ENCODE measurements around the gene LRRC74B. TPM values are rescaled to one million over a fixed set of nuclear protein-coding genes. Genes with fewer than 3 reads are reported as not detected.

Gene LRRC74B
- total and polyA plus RNA-seq, 2 experiments from 2014 or later, result not detected

DNA sequence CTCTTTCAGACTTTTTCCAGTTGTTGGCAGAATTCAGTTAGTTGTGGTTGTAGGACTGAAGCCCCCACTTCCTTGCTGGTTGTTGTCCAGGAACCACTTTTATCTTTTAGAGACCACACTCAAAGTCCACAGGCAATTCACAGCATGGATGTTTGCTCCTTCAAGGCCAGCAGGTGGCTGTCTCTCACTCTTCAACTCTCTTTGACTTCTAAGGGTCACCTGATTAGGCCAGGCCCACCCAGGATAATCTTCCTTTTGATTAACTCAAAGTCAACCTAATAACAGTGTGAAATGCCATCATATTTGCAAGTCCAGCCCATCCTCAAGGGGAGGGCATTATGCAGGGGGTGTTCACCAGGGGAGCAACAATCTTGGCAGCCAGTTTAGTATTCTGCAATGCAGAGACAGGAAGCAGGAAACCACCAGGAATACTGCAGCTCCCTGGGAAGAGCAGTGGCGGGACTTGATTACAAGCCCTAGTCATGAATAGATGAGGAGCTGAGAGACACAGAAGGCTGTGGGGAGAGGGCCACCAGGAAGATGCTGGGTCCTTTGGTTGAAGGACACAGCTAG, 52.4 kb downstream of the LRRC74B start:
- Histone ChIP-seq H2AFZ (no peak overlapping the region), H3K4me1 (ENCODE audit: insufficient read depth) (peaks cover 31% of the 10 kb centered on the region), H4K20me1 (ENCODE audit: insufficient read depth) (no peaks in the 10 kb centered on the region), H3K9ac (no peak overlapping the region), H3K36me3 (ENCODE audit: low read depth) (no peaks in the 10 kb centered on the region), H3K79me2 (ENCODE audit: insufficient read depth) (no peaks in the 10 kb centered on the region), H3F3A (ENCODE audit: insufficient read depth) (peaks cover 25% of the 10 kb centered on the region), H3K27me3 (replicated peaks; ENCODE audit: insufficient read depth) (no peaks in the 10 kb centered on the region; the same call in 1 of the 2 replicates), H3K4me2 (ENCODE audit: unreplicated experiment) (no peak overlapping the region), H3K27ac (no peak overlapping the region), H3K4me3 (no peak overlapping the region), H3K9me2 (ENCODE audit: insufficient read depth) (no peaks in the 10 kb centered on the region), H3K9me3 (ENCODE audit: low read depth) (no peaks in the 10 kb centered on the region)
- DNase-seq, result no peak
- in situ Hi-C loops (cut with MboI), result loop anchor here (25.0 kb wide), 1 partner anchor 464 kb away; the partner anchor contains the start of genes RIMBP3C and UBE2L3
- 75 to 95% methylated on average over 1 of the region's 1 CpG for WGBS, 2 experiments (ENCODE audit: low coverage in 1 of 2, low lambda C conversion rate in 2 of 2, missing lambda C conversion rate in 2 of 2)
- TF ChIP-seq EZH2phosphoT487 (IDR thresholded peaks at IDR 0.05; ENCODE audit: insufficient read depth, low read depth) (no peak), EZH2 (IDR thresholded peaks at IDR 0.05; ENCODE audit: insufficient read depth, poor library complexity, severe bottlenecking) (no peak)

- Histone ChIP-seq H3K9me3 (ENCODE audit: low read depth) (no peaks in the 10 kb centered on the region), H2AFZ (no peak overlapping the region), H3K9me2 (ENCODE audit: insufficient read depth) (no peaks in the 10 kb centered on the region), H3K27ac (no peak overlapping the region), H3K79me2 (ENCODE audit: insufficient read depth) (no peaks in the 10 kb centered on the region), H3K27me3 (replicated peaks; ENCODE audit: insufficient read depth) (no peaks in the 10 kb centered on the region; the same call in 1 of the 2 replicates), H3K4me2 (ENCODE audit: unreplicated experiment) (no peak overlapping the region), H3F3A (ENCODE audit: insufficient read depth) (peaks cover 25% of the 10 kb centered on the region), H3K9ac (no peak overlapping the region), H4K20me1 (ENCODE audit: insufficient read depth) (no peaks in the 10 kb centered on the region), H3K4me3 (no peak overlapping the region), H3K36me3 (ENCODE audit: low read depth) (no peaks in the 10 kb centered on the region), H3K4me1 (ENCODE audit: insufficient read depth) (peaks cover 31% of the 10 kb centered on the region)
- TF ChIP-seq EZH2 (IDR thresholded peaks at IDR 0.05; ENCODE audit: insufficient read depth, poor library complexity, severe bottlenecking), result no peak
- no peak for TF ChIP-seq EZH2phosphoT487 (IDR thresholded peaks at IDR 0.05; ENCODE audit: insufficient read depth, low read depth)
- DNase-seq, result no peak
- in situ Hi-C loops (cut with MboI), result loop anchor here (25.0 kb wide), 1 partner anchor 463 kb away; the partner anchor contains the start of genes RIMBP3C and UBE2L3
Measured at GRCh38 chr22:21099578-21099977, 53.8 kb downstream of the LRRC74B start.

- no peaks in the 10 kb centered on the region for H3K9me2 ChIP-seq (ENCODE audit: insufficient read depth)
- no peaks in the 10 kb centered on the region for H3K9me3 ChIP-seq (ENCODE audit: low read depth)
- no peak overlapping the region for H3K4me2 ChIP-seq (ENCODE audit: unreplicated experiment)
- no peaks in the 10 kb centered on the region for H3K36me3 ChIP-seq (ENCODE audit: low read depth)
- DNase-seq, result peak; percentile 29
- TF ChIP-seq EZH2 (IDR thresholded peaks at IDR 0.05; ENCODE audit: insufficient read depth, poor library complexity, severe bottlenecking), result no peak
- H3F3A ChIP-seq (ENCODE audit: insufficient read depth), result peaks cover 25% of the 10 kb centered on the region
- H3K9ac ChIP-seq, result no peak overlapping the region
- in situ Hi-C loops (cut with MboI), result no loop called here
- H2AFZ ChIP-seq, result no peak overlapping the region
- H3K79me2 ChIP-seq (ENCODE audit: insufficient read depth), result no peaks in the 10 kb centered on the region
- no peaks in the 10 kb centered on the region for H3K27me3 ChIP-seq (replicated peaks; ENCODE audit: insufficient read depth)
- no peak overlapping the region for H3K27ac ChIP-seq
- 69% methylated on average over 7 of the region's 7 CpGs for WGBS, 2 experiments (ENCODE audit: low coverage in 1 of 2, low lambda C conversion rate in 2 of 2, missing lambda C conversion rate in 2 of 2)
- H3K4me3 ChIP-seq, result no peak overlapping the region
- H3K4me1 ChIP-seq (ENCODE audit: insufficient read depth), result peaks cover 31% of the 10 kb centered on the region
- H4K20me1 ChIP-seq (ENCODE audit: insufficient read depth), result no peaks in the 10 kb centered on the region
Measured at GRCh38 chr22:21100149-21101032, 54.6 kb downstream of the LRRC74B start.

DNA sequence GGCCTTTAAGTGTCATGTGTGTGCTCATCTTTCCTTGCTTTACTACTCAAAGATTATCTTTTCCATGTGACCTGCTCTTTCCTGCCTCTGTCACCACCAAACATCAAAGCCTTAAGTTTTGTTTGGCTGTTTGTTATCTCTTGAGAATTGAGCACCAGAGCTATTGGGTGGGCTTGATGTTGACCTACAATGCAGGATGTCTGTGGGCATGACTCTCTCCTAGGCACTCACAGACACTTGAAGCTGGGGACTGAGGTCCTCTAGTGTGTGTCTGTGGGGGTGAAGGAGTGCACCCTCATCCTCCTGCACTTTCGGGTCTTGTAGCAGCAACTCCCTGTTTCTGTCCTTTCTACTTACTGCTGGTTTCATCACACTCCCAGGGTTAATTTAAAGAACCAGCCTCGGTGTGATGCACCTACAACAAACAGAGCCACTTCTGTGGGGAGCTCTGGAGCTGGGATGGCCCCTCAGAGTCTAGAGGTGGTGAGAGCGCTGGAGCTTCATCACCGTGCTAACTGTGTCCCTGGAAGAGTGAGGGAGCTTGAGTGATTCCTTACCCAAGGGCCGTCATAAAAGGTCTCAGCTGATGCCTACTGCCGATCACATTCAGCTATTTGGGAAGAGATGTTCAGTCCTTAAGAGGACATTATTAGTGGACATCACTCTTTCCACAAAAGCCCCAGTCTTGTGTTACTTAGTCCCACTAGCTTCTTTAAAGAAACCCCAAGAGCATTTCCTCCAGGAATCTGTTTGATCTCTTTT, 56.3 kb downstream of the LRRC74B start:
- no peaks in the 10 kb centered on the region for H3K36me3 ChIP-seq (ENCODE audit: low read depth)
- H4K20me1 ChIP-seq (ENCODE audit: insufficient read depth), result no peaks in the 10 kb centered on the region
- peaks cover 31% of the 10 kb centered on the region for H3K4me1 ChIP-seq (ENCODE audit: insufficient read depth)
- H3K27ac ChIP-seq, result peak overlapping the region; percentile 36; the same call in 1 of the 2 replicates
- no peak overlapping the region for H3K9ac ChIP-seq
- peak; percentile 31 for DNase-seq
- WGBS, 2 experiments (ENCODE audit: low coverage in 1 of 2, low lambda C conversion rate in 2 of 2, missing lambda C conversion rate in 2 of 2), result 52 to 56% methylated on average over 6 of the region's 6 CpGs
- peak overlapping the region; percentile 44 for H3K4me2 ChIP-seq (ENCODE audit: unreplicated experiment)
- TF ChIP-seq EZH2 (IDR thresholded peaks at IDR 0.05; ENCODE audit: insufficient read depth, poor library complexity, severe bottlenecking) (no peak), EZH2phosphoT487 (IDR thresholded peaks at IDR 0.05; ENCODE audit: insufficient read depth, low read depth) (no peak)
- H3K9me3 ChIP-seq (ENCODE audit: low read depth), result no peaks in the 10 kb centered on the region
- in situ Hi-C loops (cut with MboI), result no loop called here
- no peaks in the 10 kb centered on the region for H3K79me2 ChIP-seq (ENCODE audit: insufficient read depth)
- peak overlapping the region; percentile 66; the same call in 1 of the 2 replicates for H2AFZ ChIP-seq
- H3K27me3 ChIP-seq (replicated peaks; ENCODE audit: insufficient read depth), result no peaks in the 10 kb centered on the region
- H3F3A ChIP-seq (ENCODE audit: insufficient read depth), result peaks cover 25% of the 10 kb centered on the region
- H3K4me3 ChIP-seq, result no peak overlapping the region
- H3K9me2 ChIP-seq (ENCODE audit: insufficient read depth), result no peaks in the 10 kb centered on the region
